Activated CD8-positive, alpha-beta T cell treated with anti-CD3 and anti-CD28 coated beads for 36 hours (primary cell): ENCODE results near the gene NDUFB7. TPM values are rescaled to one million over a fixed set of nuclear protein-coding genes. Genes with fewer than 3 reads are reported as not detected.

Experiments used
- ATAC-seq: fragments of 200-7000 bp; cut with Tn5 transposase; one replicate; pipeline ENCODE4 v1.10.0; 2021; ENCODE audit warnings: mild to moderate bottlenecking, moderate library complexity
- CTCF ChIA-PET: fragments of 350-600 bp; sonication (Branson Sonifier 250); formaldehyde crosslinking; loops from one replicate; lab custom pipeline; 2021; ENCODE audit warnings: antibody characterized with exemption; lab: Charles Lee
- POLR2A ChIA-PET: fragments of 350-600 bp; sonication (Branson Sonifier 250); formaldehyde crosslinking; loops from one replicate; lab custom pipeline; 2021; ENCODE audit warnings: antibody characterized with exemption; lab: Charles Lee
- DNase-seq: peaks from one replicate; pipeline ENCODE4 v3.0.0-alpha.2; 2020
- H3K27ac Mint-ChIP-seq: one replicate; pipeline ENCODE4 v1.8.0; 2021; ENCODE audit warnings: mild to moderate bottlenecking, mixed read lengths
- H3K27me3 Mint-ChIP-seq: one replicate; pipeline ENCODE4 v1.8.0; 2021; ENCODE audit warnings: mixed read lengths
- H3K36me3 Mint-ChIP-seq: one replicate; pipeline ENCODE4 v1.8.0; 2021; ENCODE audit warnings: low read depth, mixed read lengths
- H3K4me1 Mint-ChIP-seq: one replicate; pipeline ENCODE4 v1.8.0; 2021; ENCODE audit warnings: low read depth, mixed read lengths
- H3K4me3 Mint-ChIP-seq: one replicate; pipeline ENCODE4 v1.8.0; 2021; ENCODE audit warnings: mild to moderate bottlenecking, moderate library complexity, mixed read lengths
- H3K9me3 Mint-ChIP-seq: one replicate; pipeline ENCODE4 v1.8.0; 2021; ENCODE audit warnings: mixed read lengths
- intact Hi-C: fragments of 100-400 bp; cut with micrococcal nuclease; formaldehyde crosslinking; loops from one replicate; pipeline ENCODE4 v1.10.0; 2022
- total RNA-seq, 2 experiments: library from RNA; stranded (reverse); gene quantifications; one replicate each; pipeline ENCODE4 v1.2.3, GENCODE V29; 2021
- TF ChIP-seq, protein P1 (sequence below): fragments of 200-600 bp; IDR thresholded peaks from one replicate; pipeline ENCODE4 v1.8.0; 2022; ENCODE audit warnings: antibody characterized with exemption, mild to moderate bottlenecking

The NDUFB7 gene
- total RNA-seq, 2 experiments from 2014 or later = 123 to 135 TPM

DNA sequence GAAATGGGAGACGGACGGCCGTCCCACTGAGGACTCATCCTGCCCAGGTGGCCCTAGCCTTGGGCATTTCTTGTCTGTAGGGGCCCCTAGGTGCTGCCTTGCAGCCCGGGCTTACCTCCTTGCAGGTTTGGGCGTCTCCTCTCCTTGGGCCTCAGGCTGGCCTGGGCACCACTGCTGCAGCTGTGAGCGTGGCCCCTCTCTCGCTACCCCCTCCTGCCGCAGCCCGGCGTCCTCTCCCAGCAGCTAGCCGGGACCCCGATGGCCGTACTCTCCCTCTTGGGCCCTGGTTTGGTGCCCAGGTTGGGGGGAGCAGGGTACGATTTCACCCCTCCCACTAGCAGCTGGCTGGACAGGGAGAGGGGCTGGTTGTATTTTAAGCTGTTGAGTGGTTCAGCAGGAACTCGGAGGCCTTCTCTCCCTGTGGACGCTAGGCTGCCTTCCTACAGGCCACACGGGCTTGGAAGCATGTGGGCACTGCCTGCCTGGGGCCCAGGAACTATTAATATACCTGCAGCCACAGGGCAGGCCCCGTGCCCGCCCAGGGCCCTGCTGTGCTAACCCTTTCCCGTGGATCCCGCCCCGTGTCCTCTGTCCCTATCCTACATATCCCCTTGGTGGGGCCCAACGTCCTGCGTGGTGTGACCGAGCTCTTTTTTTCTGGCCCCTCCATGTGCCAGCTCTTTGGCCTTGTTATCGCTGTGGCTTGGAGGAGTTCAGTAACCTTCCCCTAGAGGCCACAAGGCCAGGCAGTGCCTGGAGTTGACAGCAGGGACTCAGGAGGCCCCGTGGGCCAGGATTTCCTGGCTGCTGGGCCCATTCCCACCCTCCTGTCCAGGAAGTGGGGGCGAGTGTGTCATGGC lies 11.7 kb downstream of the NDUFB7 start:
- no peak overlapping the region for H3K4me3 Mint-ChIP-seq
- TF ChIP-seq, protein P1, sequence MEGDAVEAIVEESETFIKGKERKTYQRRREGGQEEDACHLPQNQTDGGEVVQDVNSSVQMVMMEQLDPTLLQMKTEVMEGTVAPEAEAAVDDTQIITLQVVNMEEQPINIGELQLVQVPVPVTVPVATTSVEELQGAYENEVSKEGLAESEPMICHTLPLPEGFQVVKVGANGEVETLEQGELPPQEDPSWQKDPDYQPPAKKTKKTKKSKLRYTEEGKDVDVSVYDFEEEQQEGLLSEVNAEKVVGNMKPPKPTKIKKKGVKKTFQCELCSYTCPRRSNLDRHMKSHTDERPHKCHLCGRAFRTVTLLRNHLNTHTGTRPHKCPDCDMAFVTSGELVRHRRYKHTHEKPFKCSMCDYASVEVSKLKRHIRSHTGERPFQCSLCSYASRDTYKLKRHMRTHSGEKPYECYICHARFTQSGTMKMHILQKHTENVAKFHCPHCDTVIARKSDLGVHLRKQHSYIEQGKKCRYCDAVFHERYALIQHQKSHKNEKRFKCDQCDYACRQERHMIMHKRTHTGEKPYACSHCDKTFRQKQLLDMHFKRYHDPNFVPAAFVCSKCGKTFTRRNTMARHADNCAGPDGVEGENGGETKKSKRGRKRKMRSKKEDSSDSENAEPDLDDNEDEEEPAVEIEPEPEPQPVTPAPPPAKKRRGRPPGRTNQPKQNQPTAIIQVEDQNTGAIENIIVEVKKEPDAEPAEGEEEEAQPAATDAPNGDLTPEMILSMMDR = no peak
- CTCF ChIA-PET = no interaction called here
- POLR2A ChIA-PET = no interaction called here
- ATAC-seq (no peak), DNase-seq (no peak)
- peaks cover 30% of the 10 kb centered on the region for H3K4me1 Mint-ChIP-seq
- no peaks in the 10 kb centered on the region for H3K9me3 Mint-ChIP-seq
- intact Hi-C loops = no loop called here
- H3K27me3 Mint-ChIP-seq = no peaks in the 10 kb centered on the region
- H3K36me3 Mint-ChIP-seq = peaks cover 7% of the 10 kb centered on the region
- H3K27ac Mint-ChIP-seq = peak overlapping the region; percentile 10

DNA sequence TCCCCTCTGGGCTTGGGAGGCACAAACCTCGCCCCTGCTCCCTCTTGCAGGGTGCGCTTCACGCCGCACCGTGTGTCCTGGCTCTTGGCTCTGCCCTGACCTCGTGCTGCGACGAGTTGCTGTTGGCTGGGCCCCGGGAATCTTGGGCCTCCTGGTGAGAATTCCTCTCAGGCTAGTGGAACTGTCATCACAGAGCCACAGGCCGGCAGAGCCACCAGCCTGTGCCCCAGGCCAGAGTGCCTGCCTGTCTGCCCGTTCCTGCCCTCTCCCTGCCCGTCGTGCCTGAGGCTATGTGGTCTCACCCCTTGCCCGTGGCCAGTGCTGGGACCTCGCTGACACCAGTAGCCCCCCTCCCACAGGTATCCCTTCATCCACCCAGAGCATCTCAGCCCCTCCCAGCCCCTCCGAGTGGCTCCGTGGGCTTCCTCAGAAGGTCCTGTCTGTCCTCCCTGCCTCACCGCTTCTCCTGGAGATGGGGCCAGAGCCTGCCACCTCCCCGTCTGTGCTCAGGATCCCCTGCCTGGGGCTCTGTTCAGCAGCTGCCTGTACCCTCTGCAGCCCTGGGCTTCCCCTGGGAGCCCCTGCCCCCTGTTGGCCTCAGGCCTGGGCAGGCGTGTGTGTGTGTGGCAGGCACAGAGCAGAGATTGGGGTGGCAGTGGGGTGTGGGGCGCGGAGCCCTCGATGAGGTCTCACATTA lies 13.3 kb downstream of the NDUFB7 start:
- no peak for ATAC-seq
- CTCF ChIA-PET = interaction anchor here (2.3 to 3.3 kb wide), 2 partner anchors 10 to 54 kb away, joined by 19 to 23 read pairs; no protein-coding TSS in a partner anchor
- DNase-seq = no peak
- Mint-ChIP-seq H3K9me3 (no peaks in the 10 kb centered on the region), H3K27me3 (no peaks in the 10 kb centered on the region), H3K4me1 (peaks cover 32% of the 10 kb centered on the region), H3K27ac (no peak overlapping the region), H3K4me3 (no peak overlapping the region), H3K36me3 (peaks cover 4% of the 10 kb centered on the region)
- intact Hi-C loops = no loop called here
- TF ChIP-seq, protein P1 = no peak
- POLR2A ChIA-PET = no interaction called here

DNA sequence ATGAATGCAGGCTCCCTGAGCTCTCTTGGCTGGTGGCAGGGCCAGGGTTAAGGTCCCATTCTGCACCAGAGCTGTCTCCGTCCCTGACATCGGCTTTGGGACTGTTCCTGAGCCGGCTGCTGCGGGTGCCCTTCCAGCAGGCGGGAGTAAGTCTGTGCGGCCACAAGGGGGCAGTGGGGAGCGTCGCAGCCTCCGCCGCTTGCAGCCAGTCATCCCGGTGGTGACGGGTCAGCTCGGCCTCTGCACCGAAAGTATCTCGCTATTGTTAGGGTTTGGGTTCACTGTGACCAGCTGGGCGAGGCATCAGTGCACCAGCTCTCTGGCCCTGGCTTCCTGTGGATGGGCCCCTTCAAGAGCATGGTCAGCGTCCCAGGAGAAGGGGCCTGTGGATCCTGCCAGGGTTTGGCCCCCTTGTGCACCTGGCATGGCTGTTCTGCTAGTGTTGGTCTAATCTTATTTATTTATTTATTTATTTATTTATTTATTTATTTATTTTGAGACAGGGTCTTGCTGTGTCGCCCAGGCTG lies 15.1 kb downstream of the NDUFB7 start:
- peaks cover 44% of the 10 kb centered on the region for H3K4me1 Mint-ChIP-seq
- ATAC-seq (peak; percentile 92), DNase-seq (peak; percentile 79)
- H3K4me3 Mint-ChIP-seq = no peak overlapping the region
- H3K9me3 Mint-ChIP-seq = no peaks in the 10 kb centered on the region
- no peak overlapping the region for H3K27ac Mint-ChIP-seq
- intact Hi-C loops = no loop called here
- TF ChIP-seq, protein P1 = peak; percentile 97
- peaks cover 1% of the 10 kb centered on the region for H3K36me3 Mint-ChIP-seq
- ChIA-PET POLR2A (interaction anchor here (0.7 kb wide), 1 partner anchor 811 kb away, joined by 4 read pairs; no protein-coding TSS in a partner anchor), CTCF (interaction anchor here (0.6 to 3.3 kb wide), 37 partner anchors 9 to 312 kb away, joined by 3 to 28 read pairs (median 4); partner anchors contain the start of genes DNAJB1, NDUFB7 and ZNF333)
- no peaks in the 10 kb centered on the region for H3K27me3 Mint-ChIP-seq

DNA sequence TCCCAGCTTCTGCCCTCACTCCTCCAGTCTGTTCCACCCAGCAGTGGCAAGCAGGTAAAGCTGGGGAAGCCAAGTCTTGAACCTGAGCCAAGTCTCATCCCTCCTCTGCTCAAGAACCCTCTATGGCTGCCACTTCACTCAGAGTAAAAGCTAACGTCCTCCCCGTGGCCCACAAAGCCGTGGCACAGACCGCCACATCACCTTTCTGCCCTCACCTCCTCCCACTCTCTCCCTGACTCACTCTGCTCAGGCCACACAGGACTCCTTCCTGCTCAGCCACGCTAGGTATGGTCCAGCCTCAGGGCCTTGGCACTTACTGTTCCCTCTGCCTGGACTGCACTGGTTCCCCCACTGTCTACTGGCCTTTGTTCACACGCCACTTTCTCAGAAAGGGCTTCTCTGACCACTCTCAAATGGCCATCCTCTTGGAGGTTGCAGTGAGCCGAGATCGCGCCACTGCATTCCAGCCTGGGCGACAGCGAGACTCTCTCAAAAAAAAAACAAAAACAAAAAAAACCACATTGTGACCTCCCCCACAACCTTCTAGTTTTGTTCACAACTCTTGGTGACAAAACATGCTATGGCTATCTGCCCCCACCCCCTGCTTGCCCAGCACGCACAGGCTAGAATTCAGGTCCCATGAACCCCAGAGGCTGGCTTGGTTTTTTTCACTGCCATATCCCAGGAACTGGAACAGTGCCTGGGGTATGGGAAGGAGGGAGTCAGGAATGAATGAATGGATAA lies 15.8 kb downstream of the NDUFB7 start:
- Mint-ChIP-seq H3K36me3 (peaks cover 1% of the 10 kb centered on the region), H3K27me3 (no peaks in the 10 kb centered on the region), H3K4me3 (no peak overlapping the region), H3K4me1 (peaks cover 47% of the 10 kb centered on the region), H3K27ac (peak overlapping the region; percentile 66), H3K9me3 (no peaks in the 10 kb centered on the region)
- ChIA-PET CTCF (interaction anchor here (0.6 to 3.3 kb wide), 31 partner anchors 9 to 313 kb away, joined by 3 to 28 read pairs (median 5); partner anchors contain the start of genes DNAJB1, NDUFB7 and ZNF333), POLR2A (no interaction called here)
- TF ChIP-seq, protein P1 = no peak
- DNase-seq = peak; percentile 68
- intact Hi-C loops = no loop called here
- ATAC-seq = peak; percentile 29
